Peyer's patch (tissue), 4 donors: Measurements from ENCODE around the gene PWWP2B. TPM values are rescaled to one million over a fixed set of nuclear protein-coding genes. Genes with fewer than 3 reads are reported as not detected.
"Not testable (repeated sequence)": the region's sequence is repeated elsewhere in the genome, so short reads cannot be mapped to it uniquely, and the experiment has no call there.

Source experiments
- DNase-seq, 3 donors: peaks; one replicate each; pipeline ENCODE4 v3.0.0-alpha.2; 2017 to 2019
- H3K27ac ChIP-seq, 4 donors: fragments of 200-600 bp; sonication (generic); one replicate each; pipeline ENCODE4 v1.5.1; 2016 to 2019
- H3K27me3 ChIP-seq, 2 donors: fragments of 200-600 bp; sonication (generic); one replicate each; pipeline ENCODE4 v1.5.1; 2019
- H3K36me3 ChIP-seq, 3 donors: fragments of 200-600 bp; sonication (generic); one replicate each; pipeline ENCODE4 v1.5.1; 2016 to 2019
- H3K4me1 ChIP-seq, 4 donors: fragments of 200-600 bp; sonication (generic); one replicate each; pipeline ENCODE4 v1.5.1; 2016 to 2019
- H3K4me3 ChIP-seq, 4 donors: fragments of 200-600 bp; sonication (generic); 1 replicate in 3 of 4; 2 replicates in 1 of 4; pipeline ENCODE4 v1.5.1; 2016 to 2019; ENCODE audit warnings: mild to moderate bottlenecking in 1 of 4
- H3K9me3 ChIP-seq, 4 donors: fragments of 200-600 bp; sonication (generic); one replicate each; pipeline ENCODE4 v1.5.1; 2016 to 2019; ENCODE audit warnings: mild to moderate bottlenecking in 1 of 4
- POLR2A ChIP-seq, 2 donors: fragments of 450-650 bp; IDR thresholded peaks; one replicate each; pipeline ENCODE4 v1.5.1; 2017; ENCODE audit warnings: antibody characterized with exemption in 2 of 2, mild to moderate bottlenecking in 2 of 2, moderate library complexity in 2 of 2
- total RNA-seq, 4 donors: library from RNA; depleted of rRNA; stranded (reverse); fragments of >200 nt; gene quantifications; one replicate each; pipeline ENCODE4 v1.1.0, GENCODE V29; 2016
- TF ChIP-seq, protein P1 (sequence below), 6 experiments: fragments of 450-650 bp in 4 of 6; fragments of 200-600 bp in 2 of 6; sonication (generic) in 1 of 6; IDR thresholded peaks; one replicate each; pipeline ENCODE4 v1.5.1; 2017 to 2019; ENCODE audit warnings: antibody characterized with exemption in 6 of 6, mild to moderate bottlenecking in 3 of 6, moderate library complexity in 1 of 6

The PWWP2B gene
- total RNA-seq, 4 donors from 2014 or later = 11.4 to 19.2 (median 15.1) TPM

DNA sequence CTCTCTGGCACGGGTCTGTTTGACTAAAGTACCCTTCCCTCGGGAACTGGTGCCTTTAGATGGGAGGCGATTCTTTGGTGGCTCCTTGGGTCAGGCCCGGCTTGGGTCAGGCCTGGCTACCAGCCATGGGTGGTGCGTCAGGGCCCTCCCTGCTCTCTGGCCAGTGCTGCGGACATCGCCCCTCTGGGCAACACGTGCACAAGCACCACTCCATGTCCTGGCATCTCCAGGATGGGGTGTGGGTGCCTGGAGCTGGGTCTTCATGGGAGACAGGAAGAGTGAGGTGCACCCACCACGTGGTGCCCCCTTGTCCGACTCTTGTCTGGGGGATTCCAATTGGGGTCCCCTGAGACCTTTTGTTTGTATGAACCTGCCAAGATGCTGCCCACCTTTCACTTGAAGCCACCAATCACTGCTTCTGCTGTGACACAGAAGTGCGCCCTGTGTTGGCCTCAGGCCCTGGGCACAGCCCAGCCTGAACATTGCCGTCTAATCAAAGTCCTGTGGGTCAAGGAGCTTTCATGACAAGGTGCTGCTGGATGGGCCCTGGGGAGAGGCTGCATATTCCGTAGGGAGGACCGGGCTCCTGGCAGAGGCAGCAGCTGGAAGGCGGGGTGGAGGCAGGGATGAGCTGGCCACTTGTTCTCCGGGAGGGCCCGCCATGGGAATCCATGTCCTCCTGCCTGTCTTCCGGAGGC, 11.1 kb upstream of the PWWP2B start:
- H3K4me1 ChIP-seq = peaks cover 0 to 14% (median 10%) of the 10 kb centered on the region in 4 donors
- peak in 2 of 3 donors; percentile 68 to 71 for DNase-seq

DNA sequence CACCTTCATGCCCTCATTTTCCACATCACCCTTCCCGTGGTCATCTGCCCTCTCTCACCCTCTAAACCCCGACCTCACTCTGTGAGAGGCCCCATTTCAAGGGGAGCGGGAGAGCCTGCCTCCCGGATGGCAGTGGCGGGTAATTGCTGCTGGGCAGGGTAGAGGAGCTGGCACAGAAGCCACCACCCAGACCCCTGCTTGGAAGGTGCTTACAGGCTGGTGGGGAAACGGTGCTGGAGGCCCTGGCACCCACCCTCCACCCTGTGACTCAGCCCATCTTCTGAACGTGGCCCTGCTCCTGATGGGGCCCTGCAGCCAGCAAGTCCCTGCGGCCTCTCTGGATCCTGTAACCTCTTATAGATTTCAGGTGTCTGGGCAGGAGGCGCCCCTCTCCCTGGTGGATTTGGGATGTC, 10.6 kb upstream of the PWWP2B start:
- no peaks in the 10 kb centered on the region for H3K27me3 ChIP-seq
- H3K4me3 ChIP-seq = no peak overlapping the region
- no peaks in the 10 kb centered on the region for H3K9me3 ChIP-seq
- H3K36me3 ChIP-seq = no peaks in the 10 kb centered on the region
- peak in 2 of 3 donors; percentile 45 to 49 for DNase-seq
- H3K27ac ChIP-seq = peak overlapping the region in 1 of 4 donors; percentile 30
- TF ChIP-seq, protein P1, sequence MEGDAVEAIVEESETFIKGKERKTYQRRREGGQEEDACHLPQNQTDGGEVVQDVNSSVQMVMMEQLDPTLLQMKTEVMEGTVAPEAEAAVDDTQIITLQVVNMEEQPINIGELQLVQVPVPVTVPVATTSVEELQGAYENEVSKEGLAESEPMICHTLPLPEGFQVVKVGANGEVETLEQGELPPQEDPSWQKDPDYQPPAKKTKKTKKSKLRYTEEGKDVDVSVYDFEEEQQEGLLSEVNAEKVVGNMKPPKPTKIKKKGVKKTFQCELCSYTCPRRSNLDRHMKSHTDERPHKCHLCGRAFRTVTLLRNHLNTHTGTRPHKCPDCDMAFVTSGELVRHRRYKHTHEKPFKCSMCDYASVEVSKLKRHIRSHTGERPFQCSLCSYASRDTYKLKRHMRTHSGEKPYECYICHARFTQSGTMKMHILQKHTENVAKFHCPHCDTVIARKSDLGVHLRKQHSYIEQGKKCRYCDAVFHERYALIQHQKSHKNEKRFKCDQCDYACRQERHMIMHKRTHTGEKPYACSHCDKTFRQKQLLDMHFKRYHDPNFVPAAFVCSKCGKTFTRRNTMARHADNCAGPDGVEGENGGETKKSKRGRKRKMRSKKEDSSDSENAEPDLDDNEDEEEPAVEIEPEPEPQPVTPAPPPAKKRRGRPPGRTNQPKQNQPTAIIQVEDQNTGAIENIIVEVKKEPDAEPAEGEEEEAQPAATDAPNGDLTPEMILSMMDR (IDR thresholded peaks at IDR 0.05) = no peak
- TF ChIP-seq POLR2A (IDR thresholded peaks at IDR 0.05) = no peak
- peaks cover 0 to 14% (median 10%) of the 10 kb centered on the region in 4 donors for H3K4me1 ChIP-seq

More for the DNA sequence above, 11.1 kb upstream of the PWWP2B start:
- peak overlapping the region in 1 of 4 donors; percentile 30 for H3K27ac ChIP-seq
- TF ChIP-seq POLR2A (IDR thresholded peaks at IDR 0.05) = peak in 1 of 2 donors; percentile 14
- TF ChIP-seq, protein P1 (IDR thresholded peaks at IDR 0.05) = no peak
- no peak overlapping the region for H3K4me3 ChIP-seq
- no peaks in the 10 kb centered on the region for H3K27me3 ChIP-seq
- H3K9me3 ChIP-seq = no peaks in the 10 kb centered on the region
- H3K36me3 ChIP-seq = no peaks in the 10 kb centered on the region

DNA sequence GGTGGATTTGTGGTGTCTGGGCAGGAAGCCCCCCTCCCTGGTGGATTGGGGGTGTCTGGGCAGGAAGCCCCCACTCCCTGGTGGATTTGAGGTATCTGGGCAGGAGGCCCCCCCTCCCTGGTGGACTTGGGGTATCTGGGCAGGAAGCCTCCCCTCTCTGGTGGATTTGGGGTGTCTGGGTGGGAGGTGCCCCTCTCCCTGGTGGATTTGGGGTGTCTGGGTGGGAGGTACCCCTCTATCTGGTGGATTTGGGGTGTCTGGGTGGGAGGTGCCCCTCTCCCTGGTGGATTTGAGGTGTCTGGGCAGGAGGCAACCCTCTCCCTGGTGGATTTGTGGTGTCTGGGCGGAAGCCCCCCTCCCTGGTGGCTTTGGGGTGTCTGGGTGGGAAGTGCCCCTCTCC, 10.1 kb upstream of the PWWP2B start:
- H3K27me3 ChIP-seq, H3K9me3 ChIP-seq, H3K27ac ChIP-seq, H3K4me3 ChIP-seq, H3K36me3 ChIP-seq: not testable (repeated sequence)
- H3K4me1 ChIP-seq = peaks cover 0 to 14% (median 10%) of the 10 kb centered on the region in 4 donors
- DNase-seq = peak in 1 of 3 donors; percentile 44

DNA sequence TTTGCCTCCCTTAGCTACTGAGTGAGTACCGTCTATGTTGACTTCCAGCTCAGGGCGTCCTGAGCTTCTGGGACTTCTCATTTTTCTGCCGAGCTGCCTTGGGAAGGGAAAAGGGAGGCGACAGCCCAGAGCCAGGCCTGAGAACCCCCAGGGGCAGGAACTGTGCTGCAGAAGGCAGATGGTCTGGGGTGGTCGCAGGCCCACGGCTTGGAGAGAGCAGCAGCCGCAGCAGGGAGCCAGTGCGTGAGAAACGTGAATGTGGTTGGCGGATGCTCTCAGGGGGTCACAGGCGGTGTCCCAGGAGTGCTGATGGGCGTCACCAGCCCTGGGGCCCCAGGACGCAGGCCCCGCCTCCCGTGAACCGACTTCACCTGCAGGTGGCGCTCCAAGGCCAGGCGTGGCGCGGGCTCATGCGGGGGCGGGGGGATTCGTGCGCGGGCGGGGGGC, 9.2 kb upstream of the PWWP2B start:
- TF ChIP-seq, protein P1 (IDR thresholded peaks at IDR 0.05) = peak; percentile 51 to 74 (median 68)
- TF ChIP-seq POLR2A (IDR thresholded peaks at IDR 0.05) = peak in 1 of 2 donors; percentile 18
- no peaks in the 10 kb centered on the region for H3K9me3 ChIP-seq
- H3K27me3 ChIP-seq = no peaks in the 10 kb centered on the region
- peaks cover 0 to 14% (median 10%) of the 10 kb centered on the region in 4 donors for H3K4me1 ChIP-seq
- H3K27ac ChIP-seq = peak overlapping the region in 1 of 4 donors; percentile 59
- H3K4me3 ChIP-seq = peak overlapping the region in 1 of 4 donors; percentile 30
- no peaks in the 10 kb centered on the region for H3K36me3 ChIP-seq
- DNase-seq = peak; percentile 80 to 88 (median 81)

DNA sequence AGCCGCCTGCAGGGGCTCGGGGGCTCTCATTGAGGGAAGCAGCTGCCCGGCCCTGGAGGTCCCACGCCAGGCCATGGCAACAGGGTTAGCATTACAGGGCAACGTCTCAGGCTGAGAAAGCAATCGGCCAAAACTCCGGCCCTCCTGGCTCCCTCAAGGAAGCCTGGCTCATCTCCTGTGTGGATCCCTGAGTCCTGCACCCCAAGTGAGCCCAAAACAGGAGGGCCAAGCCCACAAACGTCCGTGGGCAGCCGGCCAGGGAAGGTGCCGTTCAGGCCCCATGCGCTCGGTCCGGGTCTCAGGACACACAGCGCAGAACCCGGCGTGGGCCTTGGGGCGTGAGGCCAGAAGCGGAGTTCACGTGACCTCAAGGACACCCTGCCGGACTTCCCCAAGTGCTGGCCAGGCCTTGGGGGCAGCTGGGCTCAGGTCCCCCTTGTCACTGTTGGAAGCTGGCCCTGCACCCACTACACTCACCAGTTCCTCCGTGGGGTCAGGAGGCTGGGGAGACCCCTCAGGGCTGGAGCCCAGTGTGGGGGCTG, 8.0 kb upstream of the PWWP2B start:
- TF ChIP-seq, protein P1 (IDR thresholded peaks at IDR 0.05) = no peak
- no peak for TF ChIP-seq POLR2A (IDR thresholded peaks at IDR 0.05)
- H3K4me1 ChIP-seq = peaks cover 0 to 14% (median 11%) of the 10 kb centered on the region in 4 donors
- no peaks in the 10 kb centered on the region for H3K9me3 ChIP-seq
- H3K27ac ChIP-seq = peak overlapping the region in 1 of 4 donors; percentile 25
- no peak overlapping the region for H3K4me3 ChIP-seq
- peak in 2 of 3 donors; percentile 15 to 63 for DNase-seq
- H3K27me3 ChIP-seq = no peaks in the 10 kb centered on the region
- H3K36me3 ChIP-seq = no peaks in the 10 kb centered on the region
